Measurements from ENCODE around the gene PCSK4.

- TF ChIP-seq CTCF (IDR thresholded peaks at IDR 0.05) (no peak), POLR2AphosphoS5 (IDR thresholded peaks at IDR 0.05; ENCODE audit: low read depth, low read length) (no peak)
Observed at GRCh38 chr19:1468274-1468820, 21.8 kb downstream of the PCSK4 start.

Measured in Panc1 (cell line).